Hepatocyte (in vitro differentiated cells): ENCODE results near the gene MYO18B. TPM values are rescaled to one million over a fixed set of nuclear protein-coding genes. Genes with fewer than 3 reads are reported as not detected.

Source experiments
- DNase-seq: peaks from one replicate; pipeline ENCODE4 v3.0.0-alpha.2; 2016; ENCODE audit warnings: low spot score
- H2AFZ ChIP-seq: fragments of 200-600 bp; sonication (generic); 2 replicates; pipeline ENCODE4 v1.6.0; 2016; ENCODE audit warnings: antibody characterized with exemption, mild to moderate bottlenecking
- H3K27ac ChIP-seq: fragments of 200-600 bp; sonication (generic); 2 replicates; pipeline ENCODE4 v1.5.1; 2016; ENCODE audit warnings: mild to moderate bottlenecking
- H3K27me3 ChIP-seq: fragments of 200-600 bp; sonication (generic); 2 replicates; pipeline ENCODE4 v1.6.1; 2016
- H3K36me3 ChIP-seq: fragments of 200-600 bp; sonication (generic); replicated peaks from 2 replicates; pipeline ENCODE4 v1.5.1; 2016; ENCODE audit warnings: low read depth; ENCODE audit not compliant: insufficient read depth
- H3K4me1 ChIP-seq: fragments of 200-600 bp; sonication (generic); 2 replicates; pipeline ENCODE4 v1.5.1; 2016; ENCODE audit warnings: mild to moderate bottlenecking, moderate library complexity; ENCODE audit not compliant: insufficient read depth
- H3K4me2 ChIP-seq: fragments of 200-600 bp; sonication (generic); 2 replicates; pipeline ENCODE4 v1.6.0; 2016
- H3K4me3 ChIP-seq: fragments of 200-600 bp; sonication (generic); 2 replicates; pipeline ENCODE4 v1.5.1; 2016; ENCODE audit warnings: mild to moderate bottlenecking
- H3K79me2 ChIP-seq: fragments of 200-600 bp; sonication (generic); 2 replicates; pipeline ENCODE4 v1.6.0; 2017; ENCODE audit warnings: mild to moderate bottlenecking
- H3K9me2 ChIP-seq: fragments of 200-600 bp; sonication (generic); replicated peaks from 2 replicates; pipeline ENCODE4 v1.6.0; 2017; ENCODE audit warnings: mild to moderate bottlenecking; ENCODE audit not compliant: insufficient read depth
- H3K9me3 ChIP-seq: fragments of 200-600 bp; sonication (generic); 2 replicates; pipeline ENCODE4 v1.5.1; 2016; ENCODE audit warnings: low read depth, mild to moderate bottlenecking
- H4K20me1 ChIP-seq: fragments of 200-600 bp; sonication (generic); 2 replicates; pipeline ENCODE4 v1.6.0; 2016; ENCODE audit warnings: mild to moderate bottlenecking; ENCODE audit not compliant: insufficient read depth, poor library complexity, severe bottlenecking
- CTCF ChIP-seq: fragments of 200-600 bp; sonication (generic); IDR thresholded peaks from 2 replicates; pipeline ENCODE4 v1.5.1; 2016; ENCODE audit warnings: antibody characterized with exemption, mild to moderate bottlenecking; ENCODE audit not compliant: poor library complexity
- EZH2 ChIP-seq: fragments of 200-600 bp; sonication (generic); IDR thresholded peaks from 2 replicates; pipeline ENCODE4 v1.6.1; 2016; ENCODE audit warnings: antibody characterized with exemption, mild to moderate bottlenecking, borderline replicate concordance
- EZH2phosphoT487 ChIP-seq: fragments of 200-600 bp; sonication (generic); IDR thresholded peaks from one replicate; pipeline ENCODE4 v1.6.1; 2018; ENCODE audit warnings: antibody characterized with exemption, mild to moderate bottlenecking, low read depth, moderate library complexity; ENCODE audit not compliant: unreplicated experiment, severe bottlenecking
- WGBS: methylation state at CpG from one replicate; pipeline ENCODE4 v1.1.6; 2016; ENCODE audit warnings: low lambda C conversion rate; ENCODE audit errors: missing lambda C conversion rate; 5-methylcytosine and 5-hydroxymethylcytosine counted together
- polyA plus RNA-seq: library from polyadenylated mRNA; unstranded; fragments of >200 nt; fragmentation: Nextera tagmentation; extraction: Ambion mirVana; gene quantifications from 2 replicates; pipeline ENCODE4 v1.2.1, GENCODE V29; 2016
- total RNA-seq: library from RNA; depleted of rRNA; stranded (reverse); fragments of >200 nt; gene quantifications from 2 replicates; pipeline ENCODE4 v1.2.3, GENCODE V29; 2014

MYO18B gene
- total and polyA plus RNA-seq, 2 experiments from 2014 or later, result 0.23 TPM; not detected in 1

DNA sequence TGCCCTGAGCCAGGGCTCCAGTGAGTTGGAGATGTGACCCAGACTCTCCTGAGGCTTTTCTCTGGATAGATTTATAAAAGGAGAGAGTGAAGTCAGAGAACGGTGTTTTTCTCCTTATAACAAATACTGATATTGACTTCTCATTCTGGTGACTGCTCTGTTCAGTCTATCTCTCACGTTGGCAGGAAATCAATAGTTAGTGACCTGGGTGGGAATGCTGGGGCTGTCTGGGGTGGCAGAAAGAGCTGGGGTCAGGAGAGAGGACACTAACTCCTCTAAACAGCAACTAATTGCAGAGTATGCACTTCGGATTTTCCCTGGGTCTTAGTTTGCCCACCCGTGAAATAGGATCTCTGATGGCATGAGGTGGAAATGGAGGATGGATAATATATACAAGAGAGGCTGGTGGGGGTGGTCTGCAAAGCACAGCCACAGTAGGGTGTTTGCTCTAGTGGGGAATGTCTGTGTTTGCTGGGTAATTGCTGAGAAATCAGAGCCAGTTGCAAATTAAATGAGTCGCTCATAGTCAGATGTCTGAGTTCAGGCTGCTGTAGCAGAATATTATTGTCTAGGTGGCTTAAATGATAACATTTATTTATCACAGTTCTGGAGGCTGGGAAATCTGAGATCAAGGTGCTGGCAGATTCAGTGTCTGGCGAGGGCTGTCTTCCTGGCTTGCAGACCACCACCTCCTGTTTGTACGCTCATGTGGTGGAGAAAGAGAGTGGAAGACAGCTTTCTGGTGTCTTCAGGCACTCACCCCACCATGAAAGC, 167.8 kb downstream of the MYO18B start:
- TF ChIP-seq EZH2phosphoT487, result no peak
- TF ChIP-seq CTCF, result no peak
- TF ChIP-seq EZH2, result no peak
- H3K4me3 ChIP-seq, result no peak overlapping the region
- 48% methylated on average over 7 of the region's 7 CpGs for WGBS
- no peak overlapping the region for H2AFZ ChIP-seq
- H3K9me2 ChIP-seq, result no peaks in the 10 kb centered on the region
- H3K4me1 ChIP-seq, result no peaks in the 10 kb centered on the region
- H3K27ac ChIP-seq, result no peak overlapping the region
- H3K79me2 ChIP-seq, result no peaks in the 10 kb centered on the region
- H3K9me3 ChIP-seq, result no peaks in the 10 kb centered on the region
- DNase-seq, result no peak
- peaks cover 47% of the 10 kb centered on the region for H3K27me3 ChIP-seq
- H4K20me1 ChIP-seq, result no peaks in the 10 kb centered on the region
- H3K4me2 ChIP-seq, result no peak overlapping the region
- H3K36me3 ChIP-seq, result no peaks in the 10 kb centered on the region

GRCh38 chr22:25911243-25911972, 169.4 kb downstream of the MYO18B start:
- TF ChIP-seq EZH2phosphoT487 (no peak), EZH2 (no peak), CTCF (no peak)
- no peak overlapping the region for H3K4me2 ChIP-seq
- no peaks in the 10 kb centered on the region for H3K9me2 ChIP-seq
- H3K4me1 ChIP-seq, result no peaks in the 10 kb centered on the region
- DNase-seq, result no peak
- H2AFZ ChIP-seq, result no peak overlapping the region
- H3K27me3 ChIP-seq, result peaks cover 42% of the 10 kb centered on the region
- no peaks in the 10 kb centered on the region for H3K36me3 ChIP-seq
- no peaks in the 10 kb centered on the region for H3K9me3 ChIP-seq
- no peaks in the 10 kb centered on the region for H3K79me2 ChIP-seq
- no peaks in the 10 kb centered on the region for H4K20me1 ChIP-seq
- no peak overlapping the region for H3K4me3 ChIP-seq
- H3K27ac ChIP-seq, result no peak overlapping the region
- WGBS, result 81% methylated on average over 7 of the region's 7 CpGs

DNA sequence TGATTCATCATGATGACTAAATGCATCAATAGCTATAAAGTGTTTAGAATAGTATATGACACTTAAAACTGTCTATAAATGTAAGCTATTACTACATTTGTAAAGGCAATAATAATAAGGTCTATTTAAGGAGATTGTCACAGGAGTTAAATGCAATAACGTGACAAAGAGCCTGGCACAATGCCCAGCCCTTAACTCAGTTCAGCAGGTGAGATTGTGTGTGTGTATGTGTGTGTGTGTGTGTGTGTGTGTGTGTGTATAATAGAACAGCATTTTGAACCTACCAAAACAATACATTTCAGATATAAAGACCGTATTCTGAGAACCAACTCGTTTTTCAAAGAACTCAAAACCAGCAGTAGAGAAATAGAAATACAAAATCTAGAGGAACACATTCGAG, 177.5 kb downstream of the MYO18B start:
- peaks cover 21% of the 10 kb centered on the region for H3K27me3 ChIP-seq
- H3K4me1 ChIP-seq, result no peaks in the 10 kb centered on the region
- H2AFZ ChIP-seq, result no peak overlapping the region
- no peaks in the 10 kb centered on the region for H3K79me2 ChIP-seq
- no peaks in the 10 kb centered on the region for H3K9me2 ChIP-seq
- H3K9me3 ChIP-seq, result no peaks in the 10 kb centered on the region
- no peak overlapping the region for H3K4me3 ChIP-seq
- H3K4me2 ChIP-seq, result no peak overlapping the region
- H3K36me3 ChIP-seq, result no peaks in the 10 kb centered on the region
- H3K27ac ChIP-seq, result no peak overlapping the region
- TF ChIP-seq EZH2 (no peak), EZH2phosphoT487 (no peak), CTCF (no peak)
- no peak for DNase-seq
- WGBS, result 50% methylated on average over 4 of the region's 4 CpGs
- H4K20me1 ChIP-seq, result no peaks in the 10 kb centered on the region
